ENCODE data around the gene P2RX3. TPM values are rescaled to one million over a fixed set of nuclear protein-coding genes. Genes with fewer than 3 reads are reported as not detected.

Gene P2RX3
- total RNA-seq, 2 donors from 2014 or later: not detected

DNA sequence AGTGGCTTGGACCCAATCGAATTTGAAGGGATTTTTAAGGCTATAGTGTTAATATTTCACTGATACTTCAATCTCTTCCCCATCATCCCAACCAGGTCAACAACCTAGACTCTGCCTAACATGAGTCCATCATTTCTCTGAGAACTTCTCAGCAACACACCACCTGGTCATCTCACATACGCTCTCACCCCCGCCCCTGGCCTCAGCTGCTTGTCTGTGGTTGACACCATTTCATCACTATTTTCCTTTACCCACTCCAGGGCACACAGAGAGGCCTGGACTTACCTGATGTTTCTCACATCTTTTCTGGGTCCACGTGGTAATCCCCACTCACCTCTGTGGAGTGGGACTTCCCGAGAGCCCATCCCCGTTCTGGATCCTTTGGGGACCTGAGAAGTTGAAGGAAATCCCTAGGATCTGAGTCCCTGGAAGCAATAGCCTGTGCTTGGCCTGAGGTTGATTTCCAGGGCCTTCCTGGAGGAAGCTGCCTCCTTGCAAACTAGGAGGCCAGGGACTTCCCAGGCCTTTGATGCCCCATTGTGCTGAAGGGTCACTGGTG, 3.2 kb downstream of the P2RX3 start:
- intact Hi-C loops (cut with DNase I): no loop called here
- peak; percentile 59 for DNase-seq (ENCODE audit: low spot score)

DNA sequence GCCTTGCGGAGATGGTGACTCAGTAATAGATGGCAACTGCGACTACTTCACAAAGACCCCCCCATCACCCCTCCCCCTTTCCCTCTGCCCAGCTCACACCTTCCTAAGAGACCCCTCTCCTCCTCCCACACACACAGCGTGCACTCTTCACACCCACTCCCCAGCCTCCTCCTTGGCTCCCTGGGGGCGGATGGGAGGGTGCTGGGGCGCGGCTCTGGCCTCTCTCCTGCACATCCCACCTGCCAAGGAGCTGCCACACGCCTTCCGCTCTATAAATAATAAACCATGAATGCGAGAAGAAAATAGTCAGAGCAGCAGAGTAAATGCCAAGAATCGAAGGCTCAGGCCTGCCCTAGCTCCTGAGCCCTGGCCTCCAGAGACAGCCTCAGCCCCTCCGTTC, 4.5 kb downstream of the P2RX3 start:
- DNase-seq (ENCODE audit: low spot score): peak; percentile 45
- intact Hi-C loops (cut with DNase I): no loop called here

DNA sequence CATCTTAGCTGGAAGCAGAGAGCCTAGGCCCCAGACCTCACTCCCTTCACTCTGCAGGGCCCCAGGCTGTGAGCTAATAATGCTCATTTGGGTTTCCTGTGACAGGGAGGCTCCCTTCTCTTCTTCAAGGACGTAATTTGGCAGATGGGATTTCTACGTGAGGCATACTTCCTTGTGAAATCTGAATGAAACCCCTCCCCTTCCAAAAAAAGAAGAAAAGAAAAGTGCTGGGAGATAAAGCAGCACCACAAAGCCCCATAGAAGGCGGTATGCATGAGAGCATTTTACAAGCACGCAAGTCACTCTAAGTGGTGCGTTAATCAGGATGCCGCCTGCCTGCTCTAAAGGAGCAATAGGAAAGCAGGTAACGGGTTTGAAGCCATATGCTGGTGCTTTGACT, 5.7 kb downstream of the P2RX3 start:
- no peak for DNase-seq (ENCODE audit: low spot score)
- intact Hi-C loops (cut with DNase I): no loop called here

DNA sequence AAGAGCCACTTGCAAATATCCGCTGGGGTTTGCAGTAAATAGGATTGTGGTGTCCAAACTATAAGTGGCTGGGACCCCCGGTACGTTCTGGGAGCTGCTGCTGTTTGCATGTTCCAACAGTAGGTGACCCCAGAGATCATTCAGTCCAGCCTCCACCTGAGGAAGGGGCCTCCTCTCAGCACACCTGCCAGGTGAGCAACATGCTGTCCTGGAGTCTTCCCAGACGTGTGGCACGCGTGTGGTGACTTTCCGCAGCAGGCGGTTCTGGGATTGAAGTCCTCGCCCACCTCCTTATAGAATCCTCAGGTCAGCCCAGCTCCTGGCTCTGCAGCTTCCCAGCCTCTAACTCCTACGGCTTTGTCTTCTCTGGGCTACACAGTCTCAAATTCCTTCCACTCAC, 6.7 kb downstream of the P2RX3 start:
- intact Hi-C loops (cut with DNase I): loop anchor here in 1 of 2 donors (5.0 kb wide), 1 partner anchor 137 kb away; no protein-coding TSS in a partner anchor

DNA sequence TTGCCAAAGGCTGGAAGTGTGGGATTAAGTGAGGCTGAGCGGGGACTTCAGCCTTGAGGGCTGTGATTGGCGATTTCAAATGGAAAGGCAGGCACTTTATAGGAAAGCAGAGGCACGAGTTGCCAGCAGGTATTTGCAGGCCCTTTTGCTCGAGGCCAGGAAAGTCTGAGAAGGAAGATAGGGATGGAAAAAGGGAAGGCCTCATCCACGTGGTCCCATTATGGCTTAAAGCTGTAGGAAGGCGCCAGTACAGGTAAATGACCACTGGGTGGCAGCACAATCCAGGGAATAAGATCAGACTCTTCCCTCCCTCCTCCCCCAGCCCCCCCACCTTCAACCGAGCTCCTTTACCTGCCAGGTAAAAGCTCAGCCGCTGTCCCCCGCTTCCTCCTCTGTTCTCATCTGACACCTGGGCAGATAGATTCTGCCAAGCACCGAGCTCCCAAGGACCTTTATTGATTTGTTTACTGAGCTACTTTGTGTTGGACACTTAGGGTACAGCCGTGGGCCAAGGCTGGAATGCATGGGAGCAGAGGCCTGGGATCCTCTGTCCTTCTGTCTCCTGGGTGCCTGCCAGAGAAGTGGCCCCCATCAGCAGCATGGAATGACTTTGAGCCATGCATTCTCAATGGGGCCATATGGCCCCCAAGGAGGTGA, 7.5 kb downstream of the P2RX3 start:
- peak; percentile 80 for DNase-seq (ENCODE audit: low spot score)
- intact Hi-C loops (cut with DNase I): loop anchor here in 1 of 2 donors (5.0 kb wide), 1 partner anchor 137 kb away; no protein-coding TSS in a partner anchor

More for the DNA sequence above, 6.7 kb downstream of the P2RX3 start:
- peak; percentile 67 for DNase-seq (ENCODE audit: low spot score)

DNA sequence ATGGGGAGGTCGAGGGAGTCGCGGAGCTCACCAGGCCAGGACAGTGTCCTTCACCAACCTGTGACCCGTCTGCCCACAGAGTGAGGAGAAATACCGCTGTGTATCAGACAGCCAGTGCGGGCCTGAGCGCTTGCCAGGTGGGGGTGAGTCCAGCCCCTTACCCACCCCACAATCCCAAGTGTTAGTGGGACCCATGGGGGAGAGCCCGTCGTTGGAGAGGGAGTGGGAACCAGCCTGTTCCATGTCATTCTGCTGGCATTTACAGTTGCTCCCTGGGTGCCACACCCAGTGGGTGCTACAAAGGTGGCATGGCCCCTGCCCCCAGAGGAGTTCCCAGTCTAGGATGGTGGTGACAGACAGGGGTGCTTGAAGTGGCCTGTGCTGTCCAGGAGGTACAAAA, 9.2 kb downstream of the P2RX3 start:
- intact Hi-C loops (cut with DNase I): loop anchor here in 1 of 2 donors (5.0 kb wide), 1 partner anchor 135 kb away; no protein-coding TSS in a partner anchor
- DNase-seq (ENCODE audit: low spot score): peak; percentile 57

DNA sequence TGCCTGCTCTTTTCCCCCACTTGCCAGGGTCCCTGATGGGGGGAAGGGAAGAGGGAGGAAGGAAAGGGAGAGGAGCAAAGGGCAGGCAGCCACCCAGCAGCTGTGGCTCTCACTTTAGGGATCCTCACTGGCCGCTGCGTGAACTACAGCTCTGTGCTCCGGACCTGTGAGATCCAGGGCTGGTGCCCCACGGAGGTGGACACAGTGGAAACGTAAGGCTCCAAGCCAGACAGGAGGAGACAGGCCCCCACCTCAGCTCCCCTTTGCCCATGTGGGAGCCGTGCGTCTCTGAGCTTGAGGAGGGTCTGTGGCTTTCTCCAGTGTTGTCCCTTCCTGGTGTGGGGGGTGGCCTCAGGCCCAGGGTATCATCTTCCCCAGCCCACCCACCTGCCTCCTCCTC, 9.9 kb downstream of the P2RX3 start:
- DNase-seq (ENCODE audit: low spot score): peak; percentile 72
- intact Hi-C loops (cut with DNase I): loop anchor here in 1 of 2 donors (5.0 kb wide), 1 partner anchor 134 kb away; no protein-coding TSS in a partner anchor

DNA sequence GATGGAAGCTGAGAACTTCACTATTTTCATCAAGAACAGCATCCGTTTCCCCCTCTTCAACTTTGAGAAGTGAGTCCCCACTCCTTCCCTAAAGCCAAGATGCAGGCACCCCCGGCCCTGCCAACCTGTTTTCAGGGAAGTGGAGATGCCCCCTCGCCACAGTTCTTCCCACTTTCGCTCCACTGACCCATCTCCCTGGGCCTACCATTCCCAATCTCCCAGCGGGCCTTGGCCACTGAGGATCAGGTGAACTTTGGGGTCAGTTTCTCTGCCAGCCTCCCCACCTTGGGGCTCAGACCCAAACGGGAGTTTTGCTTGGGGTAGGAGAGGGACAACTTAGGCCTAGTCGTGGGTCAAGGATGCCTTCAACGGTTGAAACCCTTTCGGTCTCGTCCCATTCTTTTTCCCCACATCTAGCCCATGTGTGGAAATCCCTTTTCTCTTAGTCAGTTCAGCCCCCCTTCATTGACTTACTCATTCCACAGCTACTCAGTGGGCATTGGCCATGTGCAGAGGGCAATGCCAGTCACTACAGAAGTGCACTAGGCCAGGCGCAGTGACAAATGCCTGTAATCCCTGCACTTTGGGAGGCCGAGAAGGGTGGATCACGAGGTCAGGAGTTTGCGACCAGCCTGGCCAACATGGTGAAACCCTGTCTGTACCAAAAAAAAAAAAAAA, 10.6 kb downstream of the P2RX3 start:
- intact Hi-C loops (cut with DNase I): loop anchor here in 1 of 2 donors (5.0 kb wide), 1 partner anchor 134 kb away; no protein-coding TSS in a partner anchor

DNA sequence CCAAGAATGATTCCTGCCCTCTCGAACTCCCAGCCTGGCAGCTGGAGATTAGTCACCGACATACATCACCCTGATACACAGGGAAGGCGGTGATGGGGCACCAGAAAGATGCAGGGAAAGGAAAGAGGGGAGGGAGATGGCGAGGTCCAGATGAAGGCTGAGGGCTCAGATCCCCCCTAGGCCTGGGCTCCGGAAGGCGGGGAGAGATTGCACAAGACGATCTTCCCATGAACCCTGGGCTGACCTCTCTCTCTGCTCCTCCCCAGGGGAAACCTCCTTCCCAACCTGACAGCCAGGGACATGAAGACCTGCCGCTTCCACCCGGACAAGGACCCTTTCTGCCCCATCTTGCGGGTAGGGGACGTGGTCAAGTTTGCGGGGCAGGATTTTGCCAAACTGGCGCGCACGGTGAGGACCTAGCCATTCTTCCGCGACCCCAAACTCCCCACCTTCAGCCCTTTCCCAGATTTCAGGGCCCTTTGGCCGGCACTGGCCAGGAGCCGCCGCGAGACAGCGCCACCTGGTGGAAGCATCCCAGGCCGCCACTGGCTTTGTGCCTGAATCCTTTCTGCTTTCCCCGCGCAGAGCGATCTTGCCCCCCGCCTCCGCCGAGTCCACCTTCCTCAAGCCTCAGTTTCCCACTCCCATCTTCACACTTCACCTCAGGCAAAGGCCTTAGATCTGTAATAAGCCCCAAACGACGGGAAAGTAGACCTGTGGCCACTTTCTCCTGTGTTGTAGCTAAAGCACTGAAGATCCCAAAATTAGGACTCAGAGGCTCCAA, 11.5 kb downstream of the P2RX3 start:
- peak; percentile 90 for DNase-seq (ENCODE audit: low spot score)
- intact Hi-C loops (cut with DNase I): loop anchor here in 1 of 2 donors (5.0 kb wide), 1 partner anchor 133 kb away; no protein-coding TSS in a partner anchor

More for the DNA sequence above, 10.6 kb downstream of the P2RX3 start:
- peak; percentile 66 for DNase-seq (ENCODE audit: low spot score)

DNA sequence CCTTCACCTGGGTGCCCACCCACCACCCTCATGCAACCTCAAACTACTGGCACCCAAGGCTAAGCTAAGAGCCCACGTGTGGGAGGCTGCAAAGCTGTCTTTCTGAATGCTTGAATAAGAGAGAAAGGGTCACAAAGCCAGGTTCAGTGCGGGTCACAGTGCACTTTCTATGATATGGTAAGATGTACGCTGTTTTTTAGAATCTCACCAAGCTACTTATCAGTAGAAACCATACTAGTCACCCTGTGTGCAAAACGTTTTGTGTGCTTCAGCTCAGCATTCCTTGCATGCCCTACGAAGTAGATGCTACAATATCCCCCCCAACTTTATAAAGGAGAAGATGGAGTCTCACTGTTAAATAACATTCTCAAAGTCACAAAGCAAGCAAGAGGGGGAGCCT, 14.9 kb downstream of the P2RX3 start:
- intact Hi-C loops (cut with DNase I): no loop called here
- DNase-seq (ENCODE audit: low spot score): peak; percentile 44

DNA sequence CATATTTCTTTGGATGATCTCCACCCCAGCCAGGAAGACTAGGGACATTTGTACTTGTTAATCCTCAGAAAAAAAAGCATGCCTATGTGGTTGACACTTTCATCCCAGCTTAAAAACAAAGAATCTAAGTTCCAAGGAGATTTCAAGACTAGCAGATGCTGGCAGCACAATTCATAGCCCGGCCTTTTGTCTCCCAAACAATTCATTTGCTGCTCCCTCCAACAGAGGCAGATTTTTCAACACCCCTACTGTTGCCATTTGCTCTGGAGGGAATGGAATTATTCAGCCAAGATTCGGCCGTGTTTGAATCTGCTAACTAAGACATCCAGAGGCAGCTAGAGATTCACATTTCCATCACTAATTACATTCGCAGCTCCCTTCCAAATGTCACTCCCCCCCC, 15.3 kb downstream of the P2RX3 start:
- intact Hi-C loops (cut with DNase I): no loop called here
- DNase-seq (ENCODE audit: low spot score): no peak

DNA sequence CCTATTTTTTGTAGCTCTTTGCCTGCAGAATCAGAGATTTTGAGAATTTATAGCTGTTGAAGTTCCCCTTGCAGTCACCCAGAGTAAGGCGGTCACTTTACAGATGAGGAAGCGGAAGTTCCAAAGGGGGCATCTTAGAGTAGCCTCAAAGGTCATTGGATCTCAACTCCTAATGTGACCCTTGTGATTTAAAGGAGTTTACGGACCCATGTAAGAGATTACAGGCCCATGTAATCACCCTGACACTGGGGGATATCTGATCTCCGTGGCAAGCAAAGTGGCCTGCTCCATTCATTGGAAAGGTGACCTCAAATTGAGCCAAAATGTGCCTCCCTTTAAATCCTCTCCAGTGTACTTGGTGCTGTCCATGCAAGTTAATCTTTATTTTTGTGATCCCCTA, 15.7 kb downstream of the P2RX3 start:
- intact Hi-C loops (cut with DNase I): no loop called here
- peak; percentile 6 for DNase-seq (ENCODE audit: low spot score)

DNA sequence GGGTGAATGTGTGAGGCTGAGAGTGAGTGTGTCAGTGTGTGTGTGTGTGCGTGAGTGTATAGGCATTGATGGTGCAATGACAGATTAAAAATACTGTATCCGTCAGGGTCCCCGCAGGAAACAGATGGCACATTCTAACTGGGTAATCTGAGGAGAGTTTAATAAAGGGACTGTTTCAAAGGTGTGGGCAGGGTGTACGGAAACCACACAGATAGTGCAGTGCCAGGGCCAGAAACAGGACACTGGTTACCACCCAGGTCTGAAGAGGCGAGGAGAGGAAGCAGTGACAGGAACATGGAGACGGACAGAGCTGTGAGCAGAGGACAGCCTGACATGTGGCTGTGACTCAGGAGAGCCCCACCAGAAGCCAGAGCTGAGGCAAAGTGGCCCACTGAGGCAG, 16.5 kb downstream of the P2RX3 start:
- intact Hi-C loops (cut with DNase I): no loop called here

DNA sequence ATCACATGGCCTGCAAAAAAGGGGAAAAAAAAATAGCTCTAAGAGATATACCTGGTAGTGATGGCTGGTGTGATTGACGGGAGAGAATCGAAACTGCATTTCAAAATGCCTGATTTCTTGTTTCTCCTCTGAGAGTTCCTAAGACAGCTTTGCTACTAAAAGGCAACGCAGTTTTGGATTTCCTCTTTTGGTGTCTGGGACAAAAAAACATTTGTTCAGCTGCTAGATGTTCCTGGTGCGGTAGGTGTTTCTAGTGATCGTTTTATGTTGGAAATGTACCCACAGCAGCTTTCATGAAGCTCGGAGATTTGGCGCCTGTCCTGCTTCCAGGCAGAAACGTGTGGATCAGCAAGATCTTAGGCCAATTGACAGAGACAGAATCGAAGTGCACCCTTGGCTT, 18.1 kb downstream of the P2RX3 start:
- intact Hi-C loops (cut with DNase I): no loop called here
- DNase-seq (ENCODE audit: low spot score): no peak

More for the DNA sequence above, 16.5 kb downstream of the P2RX3 start:
- peak; percentile 41 for DNase-seq (ENCODE audit: low spot score)

DNA sequence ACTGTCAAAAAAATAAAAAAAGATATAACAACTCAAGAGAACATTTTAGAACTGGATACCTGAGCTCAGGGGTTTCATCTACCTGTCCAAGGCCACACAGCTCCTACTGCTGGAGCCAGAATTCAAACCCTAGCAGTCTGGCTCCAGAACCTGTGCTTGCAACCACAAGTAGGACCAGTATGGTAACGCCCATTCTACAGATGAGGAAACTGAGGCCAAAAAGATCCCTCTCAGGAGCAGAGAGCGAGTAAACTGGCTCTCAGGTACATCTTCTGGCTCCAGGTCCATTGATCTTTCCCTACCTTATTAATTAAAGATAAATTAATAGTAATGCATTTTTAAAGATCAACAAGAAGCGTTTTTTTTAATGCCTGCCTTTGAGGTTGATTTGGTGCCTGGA, 19.2 kb downstream of the P2RX3 start:
- peak; percentile 3 for DNase-seq (ENCODE audit: low spot score)
- intact Hi-C loops (cut with DNase I): no loop called here

DNA sequence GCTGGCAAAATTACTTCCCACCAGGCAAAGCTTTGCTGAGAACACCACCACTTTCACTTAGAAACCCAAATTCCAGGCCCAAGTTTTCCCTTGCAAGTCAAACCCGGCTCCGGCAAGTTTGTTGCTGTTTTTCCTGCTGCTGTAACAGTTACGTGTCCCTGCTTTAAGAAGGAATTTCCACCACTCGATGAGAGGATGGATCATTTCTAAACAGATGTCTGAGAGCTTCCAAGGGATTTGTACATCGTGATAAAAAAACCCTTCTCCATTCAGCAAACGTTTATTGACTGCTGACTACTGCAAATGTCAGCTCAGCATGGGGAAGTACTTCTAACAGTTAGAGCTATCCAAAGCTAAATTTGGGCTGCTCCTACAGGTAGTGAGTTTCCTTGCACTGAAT, 19.7 kb downstream of the P2RX3 start:
- intact Hi-C loops (cut with DNase I): no loop called here
- peak; percentile 58 for DNase-seq (ENCODE audit: low spot score)

DNA sequence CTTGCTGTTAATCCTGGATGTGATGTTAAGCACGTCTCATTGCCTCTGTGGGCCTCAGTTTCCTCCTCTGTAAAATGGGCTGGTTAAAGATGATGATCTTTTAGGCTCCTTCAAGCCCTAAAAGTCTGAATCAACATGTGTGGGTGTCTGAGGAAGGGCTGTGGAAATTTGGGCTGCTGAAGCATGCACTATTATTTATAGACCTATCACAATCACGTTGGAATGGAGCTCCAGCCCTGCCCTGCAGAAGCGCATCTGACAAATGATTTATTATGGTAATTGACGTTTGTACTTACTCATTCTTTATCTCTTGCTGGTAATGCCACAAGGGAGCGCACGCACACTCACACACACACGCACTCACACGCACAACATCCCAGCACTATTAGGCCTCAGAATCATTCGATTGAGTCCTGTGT, 20.4 kb downstream of the P2RX3 start:
- DNase-seq (ENCODE audit: low spot score): peak; percentile 57
- intact Hi-C loops (cut with DNase I): no loop called here

DNA sequence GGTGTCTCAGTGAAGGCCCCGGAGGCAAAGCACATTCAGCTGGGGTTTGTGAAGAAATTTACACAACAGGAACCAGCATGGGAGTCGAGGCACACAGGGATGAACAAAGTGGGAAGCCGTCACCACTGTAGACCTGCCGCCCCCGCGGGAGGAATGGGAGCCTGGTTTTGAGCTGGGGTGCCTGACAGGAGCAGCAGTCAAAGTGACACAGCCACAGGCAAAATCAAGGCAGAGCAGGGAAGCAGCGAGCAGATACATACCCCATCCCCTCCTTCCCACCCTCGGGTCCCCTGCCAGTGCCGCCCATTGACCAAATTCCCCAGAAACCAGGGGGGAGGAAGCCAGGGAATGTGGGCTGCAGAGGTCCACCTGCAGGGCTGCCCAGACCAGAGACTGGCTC, 20.8 kb downstream of the P2RX3 start:
- intact Hi-C loops (cut with DNase I): no loop called here
- peak; percentile 51 for DNase-seq (ENCODE audit: low spot score)

DNA sequence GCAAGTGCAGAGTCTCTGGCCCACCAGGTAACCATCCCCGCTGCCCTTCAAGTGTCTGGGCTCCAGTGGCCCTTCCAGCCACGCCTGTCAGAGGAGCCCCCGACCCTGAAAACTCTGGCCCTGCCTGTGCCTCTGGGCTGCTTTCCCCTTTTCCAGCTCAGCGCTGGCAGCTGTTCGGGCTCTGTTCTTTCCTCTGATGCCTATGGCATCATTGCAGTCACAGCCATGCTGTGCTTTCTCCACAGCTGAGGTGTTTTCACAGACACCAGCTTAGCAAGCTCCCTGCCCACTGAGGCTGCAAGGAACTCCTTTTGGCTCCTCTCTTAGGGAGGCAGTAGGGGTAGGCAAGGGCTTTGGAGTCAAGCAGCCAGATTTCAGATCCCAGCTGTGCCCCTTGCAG, 21.2 kb downstream of the P2RX3 start:
- intact Hi-C loops (cut with DNase I): no loop called here

More for the DNA sequence above, 21.2 kb downstream of the P2RX3 start:
- DNase-seq (ENCODE audit: low spot score): peak; percentile 53
